Suprapubic skin (tissue), 4 donors: ENCODE measurements around the gene BAAT.

ENCODE experiments used
- EP300 ChIP-seq: sonication (generic); formaldehyde crosslinking; IDR thresholded peaks from one replicate; pipeline ENCODE4 v1.6.1; 2017; ENCODE audit warnings: antibody characterized with exemption
- POLR2A ChIP-seq, 2 donors: fragments of 450-650 bp; IDR thresholded peaks; one replicate each; pipeline ENCODE4 v1.6.1; 2017; ENCODE audit warnings: antibody characterized with exemption in 2 of 2, mild to moderate bottlenecking in 2 of 2, moderate library complexity in 2 of 2
- POLR2AphosphoS5 ChIP-seq, 3 donors: sonication (generic); formaldehyde crosslinking; IDR thresholded peaks; one replicate each; pipeline ENCODE4 v1.6.1; 2017; ENCODE audit warnings: antibody characterized with exemption in 3 of 3
- TF ChIP-seq, protein P1 (sequence below), 2 donors: fragments of 200-600 bp in 1 of 2; fragments of 450-650 bp in 1 of 2; sonication (generic) in 1 of 2; IDR thresholded peaks; one replicate each; pipeline ENCODE4 v1.5.1; 2016 to 2019; ENCODE audit warnings: antibody characterized with exemption in 2 of 2, mild to moderate bottlenecking in 1 of 2, moderate library complexity in 1 of 2

- TF ChIP-seq, protein P1, sequence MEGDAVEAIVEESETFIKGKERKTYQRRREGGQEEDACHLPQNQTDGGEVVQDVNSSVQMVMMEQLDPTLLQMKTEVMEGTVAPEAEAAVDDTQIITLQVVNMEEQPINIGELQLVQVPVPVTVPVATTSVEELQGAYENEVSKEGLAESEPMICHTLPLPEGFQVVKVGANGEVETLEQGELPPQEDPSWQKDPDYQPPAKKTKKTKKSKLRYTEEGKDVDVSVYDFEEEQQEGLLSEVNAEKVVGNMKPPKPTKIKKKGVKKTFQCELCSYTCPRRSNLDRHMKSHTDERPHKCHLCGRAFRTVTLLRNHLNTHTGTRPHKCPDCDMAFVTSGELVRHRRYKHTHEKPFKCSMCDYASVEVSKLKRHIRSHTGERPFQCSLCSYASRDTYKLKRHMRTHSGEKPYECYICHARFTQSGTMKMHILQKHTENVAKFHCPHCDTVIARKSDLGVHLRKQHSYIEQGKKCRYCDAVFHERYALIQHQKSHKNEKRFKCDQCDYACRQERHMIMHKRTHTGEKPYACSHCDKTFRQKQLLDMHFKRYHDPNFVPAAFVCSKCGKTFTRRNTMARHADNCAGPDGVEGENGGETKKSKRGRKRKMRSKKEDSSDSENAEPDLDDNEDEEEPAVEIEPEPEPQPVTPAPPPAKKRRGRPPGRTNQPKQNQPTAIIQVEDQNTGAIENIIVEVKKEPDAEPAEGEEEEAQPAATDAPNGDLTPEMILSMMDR (IDR thresholded peaks at IDR 0.05) = no peak
- TF ChIP-seq EP300 (no peak), POLR2AphosphoS5 (IDR thresholded peaks at IDR 0.05) (no peak), POLR2A (IDR thresholded peaks at IDR 0.05) (no peak)
Observed at GRCh38 chr9:101354143-101354764, 30.6 kb downstream of the BAAT start.
